ENCODE data around the gene SMIM31. TPM values are rescaled to one million over a fixed set of nuclear protein-coding genes. Genes with fewer than 3 reads are reported as not detected.

Gene SMIM31
- not detected in 2 replicates for total RNA-seq (2014; rRNA removed; shearing (Covaris generic); ENCODE audit: low replicate concordance)

GRCh38 chr4:164753873-164754488, at the start of gene SMIM31:
Gene SMIM31, plus strand, starts transcription at chr4:164754131. Its CDS starts 16,313 bp downstream, at chr4:164770444.
- H3K27me3 ChIP-seq (ENCODE audit: low read length): no peaks in the 10 kb centered on the region
- no peak within 1 kb of the TSS for H3K9ac ChIP-seq (ENCODE audit: low read length)
- DNase-seq: no peak
- no peak within 1 kb of the TSS for H3K27ac ChIP-seq (ENCODE audit: low read length)
- no peaks in the 10 kb centered on the region for H3K9me3 ChIP-seq (ENCODE audit: low read length)
- no peaks in the 10 kb centered on the region for H3K4me1 ChIP-seq (ENCODE audit: low read length)
- no peak within 1 kb of the TSS for H3K4me2 ChIP-seq (ENCODE audit: low read depth, low read length, poor library complexity, severe bottlenecking)
- H3K9me2 ChIP-seq (replicated peaks; ENCODE audit: insufficient read depth, low read length): no peaks in the 10 kb centered on the region
- no peaks in the 10 kb centered on the region for H3K79me2 ChIP-seq (ENCODE audit: low read length)
- no peak within 1 kb of the TSS for H2AFZ ChIP-seq (ENCODE audit: low read length)
- no peaks in the 10 kb centered on the region for H4K20me1 ChIP-seq (ENCODE audit: insufficient read depth, low read depth, low read length)
- H3K4me3 ChIP-seq (ENCODE audit: low read length): no peak within 1 kb of the TSS
- no peaks in the 10 kb centered on the region for H3K36me3 ChIP-seq (ENCODE audit: insufficient read depth, low read length)

- Histone ChIP-seq H3K27me3 (ENCODE audit: low read length) (peaks cover 4% of the 10 kb centered on the region; the same call in 1 of the 2 replicates), H3K27ac (ENCODE audit: low read length) (no peak overlapping the region), H3K36me3 (ENCODE audit: insufficient read depth, low read length) (no peaks in the 10 kb centered on the region), H3K9me2 (replicated peaks; ENCODE audit: insufficient read depth, low read length) (no peaks in the 10 kb centered on the region), H3K79me2 (ENCODE audit: low read length) (no peaks in the 10 kb centered on the region), H4K20me1 (ENCODE audit: insufficient read depth, low read depth, low read length) (no peaks in the 10 kb centered on the region), H3K4me1 (ENCODE audit: low read length) (no peaks in the 10 kb centered on the region), H3K9ac (ENCODE audit: low read length) (no peak overlapping the region), H3K9me3 (ENCODE audit: low read length) (no peaks in the 10 kb centered on the region), H3K4me3 (ENCODE audit: low read length) (no peak overlapping the region), H2AFZ (ENCODE audit: low read length) (no peak overlapping the region), H3K4me2 (ENCODE audit: low read depth, low read length, poor library complexity, severe bottlenecking) (no peak overlapping the region)
- no peak for DNase-seq
Measured at GRCh38 chr4:164706675-164707074, 47.3 kb upstream of the SMIM31 start.

GRCh38 chr4:164716901-164717300, 37.0 kb upstream of the SMIM31 start:
- no peak overlapping the region for H3K4me3 ChIP-seq (ENCODE audit: low read length)
- H3K9ac ChIP-seq (ENCODE audit: low read length): no peak overlapping the region
- no peaks in the 10 kb centered on the region for H3K79me2 ChIP-seq (ENCODE audit: low read length)
- no peaks in the 10 kb centered on the region for H4K20me1 ChIP-seq (ENCODE audit: insufficient read depth, low read depth, low read length)
- no peaks in the 10 kb centered on the region for H3K36me3 ChIP-seq (ENCODE audit: insufficient read depth, low read length)
- no peaks in the 10 kb centered on the region for H3K4me1 ChIP-seq (ENCODE audit: low read length)
- peak; percentile 64 for DNase-seq
- H3K9me3 ChIP-seq (ENCODE audit: low read length): no peaks in the 10 kb centered on the region
- H3K9me2 ChIP-seq (replicated peaks; ENCODE audit: insufficient read depth, low read length): no peaks in the 10 kb centered on the region
- H3K27ac ChIP-seq (ENCODE audit: low read length): no peak overlapping the region
- H2AFZ ChIP-seq (ENCODE audit: low read length): no peak overlapping the region
- H3K4me2 ChIP-seq (ENCODE audit: low read depth, low read length, poor library complexity, severe bottlenecking): no peak overlapping the region
- H3K27me3 ChIP-seq (ENCODE audit: low read length): no peaks in the 10 kb centered on the region

DNA sequence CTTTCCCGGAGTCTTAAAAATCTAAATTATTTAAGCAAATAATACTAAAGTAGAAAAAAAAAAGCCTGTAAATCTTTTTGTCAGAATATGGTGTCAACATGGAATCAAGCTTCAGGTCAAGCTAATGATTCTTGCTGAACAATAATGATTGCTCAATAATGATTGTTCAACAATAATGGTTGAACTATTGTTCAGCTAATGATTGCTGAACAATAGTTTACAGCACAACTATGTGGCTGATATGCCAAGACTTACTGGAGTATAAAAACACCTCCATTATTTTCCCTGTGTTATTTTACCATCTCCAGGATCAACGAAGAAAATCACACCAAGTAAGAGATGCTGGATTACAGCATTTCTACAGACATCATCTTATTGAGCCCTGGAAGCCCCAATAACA, 35.1 kb upstream of the SMIM31 start:
- Histone ChIP-seq H4K20me1 (ENCODE audit: insufficient read depth, low read depth, low read length) (no peaks in the 10 kb centered on the region), H3K4me3 (ENCODE audit: low read length) (no peak overlapping the region), H3K79me2 (ENCODE audit: low read length) (no peaks in the 10 kb centered on the region), H3K9me2 (replicated peaks; ENCODE audit: insufficient read depth, low read length) (no peaks in the 10 kb centered on the region), H2AFZ (ENCODE audit: low read length) (no peak overlapping the region), H3K36me3 (ENCODE audit: insufficient read depth, low read length) (no peaks in the 10 kb centered on the region), H3K4me2 (ENCODE audit: low read depth, low read length, poor library complexity, severe bottlenecking) (no peak overlapping the region), H3K27me3 (ENCODE audit: low read length) (no peaks in the 10 kb centered on the region), H3K9ac (ENCODE audit: low read length) (no peak overlapping the region), H3K9me3 (ENCODE audit: low read length) (no peaks in the 10 kb centered on the region), H3K4me1 (ENCODE audit: low read length) (no peaks in the 10 kb centered on the region), H3K27ac (ENCODE audit: low read length) (no peak overlapping the region)
- DNase-seq: no peak

DNA sequence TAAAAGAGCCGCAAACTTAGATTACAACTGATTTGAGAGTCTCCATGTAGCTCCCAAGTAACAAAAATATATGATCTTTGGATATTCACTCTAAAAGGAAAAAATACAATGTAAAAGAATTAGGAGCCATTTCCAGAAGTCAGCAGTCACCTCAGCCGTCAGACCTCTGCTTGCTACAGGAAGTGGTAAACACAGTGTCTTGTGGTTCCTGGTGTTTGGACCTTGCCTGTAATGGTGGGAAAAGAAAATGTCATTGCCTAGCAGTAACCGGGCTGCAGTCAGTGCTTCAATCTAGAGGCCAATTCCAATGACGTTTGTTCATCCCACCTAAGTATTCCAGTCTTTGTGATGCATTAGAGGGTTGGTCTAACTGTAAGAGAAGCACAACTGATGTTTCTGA, 28.9 kb upstream of the SMIM31 start:
- no peak overlapping the region for H2AFZ ChIP-seq (ENCODE audit: low read length)
- no peak overlapping the region for H3K4me2 ChIP-seq (ENCODE audit: low read depth, low read length, poor library complexity, severe bottlenecking)
- H3K9ac ChIP-seq (ENCODE audit: low read length): no peak overlapping the region
- no peaks in the 10 kb centered on the region for H3K79me2 ChIP-seq (ENCODE audit: low read length)
- no peaks in the 10 kb centered on the region for H3K27me3 ChIP-seq (ENCODE audit: low read length)
- no peak for DNase-seq
- no peaks in the 10 kb centered on the region for H3K9me3 ChIP-seq (ENCODE audit: low read length)
- H3K27ac ChIP-seq (ENCODE audit: low read length): no peak overlapping the region
- no peaks in the 10 kb centered on the region for H3K9me2 ChIP-seq (replicated peaks; ENCODE audit: insufficient read depth, low read length)
- no peaks in the 10 kb centered on the region for H3K36me3 ChIP-seq (ENCODE audit: insufficient read depth, low read length)
- H3K4me1 ChIP-seq (ENCODE audit: low read length): no peaks in the 10 kb centered on the region
- H3K4me3 ChIP-seq (ENCODE audit: low read length): no peak overlapping the region
- no peaks in the 10 kb centered on the region for H4K20me1 ChIP-seq (ENCODE audit: insufficient read depth, low read depth, low read length)

DNA sequence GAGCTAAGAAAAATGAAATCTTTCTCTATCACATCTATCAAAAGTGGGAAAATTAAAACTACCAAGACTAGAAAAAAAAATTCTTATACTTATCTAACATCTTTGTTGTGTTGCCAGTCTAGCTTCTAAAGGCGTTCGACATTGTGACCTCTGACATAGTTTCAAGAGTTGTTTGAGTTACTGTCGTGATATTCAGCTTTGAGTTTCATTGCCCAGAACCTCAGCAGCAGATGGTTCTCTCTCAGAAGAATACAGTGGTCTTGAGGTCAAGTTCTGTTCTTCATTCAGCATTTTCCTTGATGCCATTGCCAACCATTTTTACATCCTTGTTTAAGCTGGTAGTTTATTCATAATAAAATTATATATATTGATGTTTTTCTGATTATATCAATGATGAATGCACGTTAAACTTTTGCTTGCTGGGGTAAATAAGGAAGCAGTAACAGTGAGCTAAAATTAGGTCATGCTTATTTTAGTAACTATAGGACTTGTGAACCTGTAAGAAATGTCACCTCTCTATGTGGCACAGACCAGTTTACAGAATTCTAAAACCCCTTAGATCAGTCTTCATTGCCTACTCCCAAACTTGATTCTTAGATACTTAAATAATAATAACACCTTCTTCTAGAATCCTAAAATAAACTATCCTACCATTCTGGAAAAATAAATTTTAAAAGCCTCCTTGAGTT, 23.1 kb upstream of the SMIM31 start:
- Histone ChIP-seq H3K27me3 (ENCODE audit: low read length) (no peaks in the 10 kb centered on the region; the same call in 1 of the 2 replicates), H3K4me1 (ENCODE audit: low read length) (peaks cover 11% of the 10 kb centered on the region), H3K9ac (ENCODE audit: low read length) (no peak overlapping the region), H3K27ac (ENCODE audit: low read length) (no peak overlapping the region), H2AFZ (ENCODE audit: low read length) (no peak overlapping the region), H3K9me2 (replicated peaks; ENCODE audit: insufficient read depth, low read length) (no peaks in the 10 kb centered on the region), H3K4me2 (ENCODE audit: low read depth, low read length, poor library complexity, severe bottlenecking) (no peak overlapping the region), H3K9me3 (ENCODE audit: low read length) (no peaks in the 10 kb centered on the region), H3K36me3 (ENCODE audit: insufficient read depth, low read length) (no peaks in the 10 kb centered on the region), H4K20me1 (ENCODE audit: insufficient read depth, low read depth, low read length) (no peaks in the 10 kb centered on the region), H3K79me2 (ENCODE audit: low read length) (no peaks in the 10 kb centered on the region), H3K4me3 (ENCODE audit: low read length) (no peak overlapping the region)
- no peak for DNase-seq

GRCh38 chr4:164731827-164732474, 22.0 kb upstream of the SMIM31 start:
- Histone ChIP-seq H3K4me2 (ENCODE audit: low read depth, low read length, poor library complexity, severe bottlenecking) (peak overlapping the region; percentile 31), H3K36me3 (ENCODE audit: insufficient read depth, low read length) (no peaks in the 10 kb centered on the region), H3K27ac (ENCODE audit: low read length) (no peak overlapping the region), H2AFZ (ENCODE audit: low read length) (no peak overlapping the region; the same call in 1 of the 2 replicates), H3K4me3 (ENCODE audit: low read length) (no peak overlapping the region), H3K4me1 (ENCODE audit: low read length) (peaks cover 11% of the 10 kb centered on the region), H3K79me2 (ENCODE audit: low read length) (no peaks in the 10 kb centered on the region), H3K9me3 (ENCODE audit: low read length) (no peaks in the 10 kb centered on the region), H3K27me3 (ENCODE audit: low read length) (no peaks in the 10 kb centered on the region; the same call in 1 of the 2 replicates), H3K9me2 (replicated peaks; ENCODE audit: insufficient read depth, low read length) (no peaks in the 10 kb centered on the region), H4K20me1 (ENCODE audit: insufficient read depth, low read depth, low read length) (no peaks in the 10 kb centered on the region), H3K9ac (ENCODE audit: low read length) (no peak overlapping the region)
- peak; percentile 88 for DNase-seq

GRCh38 chr4:164734484-164734883, 19.4 kb upstream of the SMIM31 start:
- H3K36me3 ChIP-seq (ENCODE audit: insufficient read depth, low read length): no peaks in the 10 kb centered on the region
- H3K27ac ChIP-seq (ENCODE audit: low read length): no peak overlapping the region
- H3K4me3 ChIP-seq (ENCODE audit: low read length): no peak overlapping the region
- H4K20me1 ChIP-seq (ENCODE audit: insufficient read depth, low read depth, low read length): no peaks in the 10 kb centered on the region
- DNase-seq: peak; percentile 63
- no peaks in the 10 kb centered on the region for H3K9me2 ChIP-seq (replicated peaks; ENCODE audit: insufficient read depth, low read length)
- H3K9ac ChIP-seq (ENCODE audit: low read length): no peak overlapping the region
- H3K9me3 ChIP-seq (ENCODE audit: low read length): no peaks in the 10 kb centered on the region
- H3K79me2 ChIP-seq (ENCODE audit: low read length): no peaks in the 10 kb centered on the region
- H3K4me1 ChIP-seq (ENCODE audit: low read length): peaks cover 11% of the 10 kb centered on the region
- H2AFZ ChIP-seq (ENCODE audit: low read length): peak overlapping the region; percentile 87
- no peaks in the 10 kb centered on the region; the same call in 1 of the 2 replicates for H3K27me3 ChIP-seq (ENCODE audit: low read length)
- no peak overlapping the region for H3K4me2 ChIP-seq (ENCODE audit: low read depth, low read length, poor library complexity, severe bottlenecking)

Data from Karpas-422 (cell line).